ACC112 (cell line): ENCODE data around the gene MPST.

ENCODE experiments used
- H2AFZ ChIP-seq: fragments of 200-600 bp; sonication (generic); one replicate; pipeline ENCODE4 v1.6.0; 2017; ENCODE audit warnings: antibody characterized with exemption, low read length; ENCODE audit not compliant: unreplicated experiment
- H3K27ac ChIP-seq: fragments of 200-600 bp; sonication (generic); 2 replicates; pipeline ENCODE4 v1.5.1; 2014; ENCODE audit warnings: low read depth, mild to moderate bottlenecking, antibody characterized with exemption, low read length, moderate library complexity
- H3K27me3 ChIP-seq: fragments of 200-600 bp; sonication (generic); 2 replicates; pipeline ENCODE4 v1.6.1; 2014; ENCODE audit warnings: mild to moderate bottlenecking, antibody characterized with exemption, low read length, moderate library complexity, mixed read lengths; ENCODE audit not compliant: insufficient read depth
- H3K36me3 ChIP-seq: fragments of 200-600 bp; sonication (generic); 2 replicates; pipeline ENCODE4 v1.6.1; 2016; ENCODE audit warnings: mild to moderate bottlenecking, antibody characterized with exemption, low read length, moderate library complexity, mixed read lengths; ENCODE audit not compliant: insufficient read depth
- H3K4me1 ChIP-seq: fragments of 200-600 bp; sonication (generic); one replicate; pipeline ENCODE4 v1.6.1; 2016; ENCODE audit warnings: low read length, mixed read lengths; ENCODE audit not compliant: insufficient read depth, unreplicated experiment, control insufficient read depth
- H3K4me3 ChIP-seq: fragments of 200-600 bp; sonication (generic); 2 replicates; pipeline ENCODE4 v1.5.1; 2014; ENCODE audit warnings: mild to moderate bottlenecking, low read depth, low read length
- H3K79me2 ChIP-seq: fragments of 200-600 bp; sonication (generic); one replicate; pipeline ENCODE4 v1.6.0; 2016; ENCODE audit warnings: low read length; ENCODE audit not compliant: control insufficient read depth, unreplicated experiment, insufficient read depth

The MPST gene

GRCh38 chr22:37024339-37025157 is 5.0 kb downstream of the MPST start:
- Histone ChIP-seq H3K79me2 (peaks cover 3% of the 10 kb centered on the region), H3K36me3 (no peaks in the 10 kb centered on the region)

GRCh38 chr22:37025500-37026070 is 6.0 kb downstream of the MPST start:
- Histone ChIP-seq H3K4me3 (no peak overlapping the region), H3K27ac (no peak overlapping the region), H2AFZ (no peak overlapping the region), H3K79me2 (no peaks in the 10 kb centered on the region), H3K36me3 (no peaks in the 10 kb centered on the region), H3K27me3 (no peaks in the 10 kb centered on the region), H3K4me1 (no peaks in the 10 kb centered on the region)

More at GRCh38 chr22:37024339-37025157, 5.0 kb downstream of the MPST start:
- Histone ChIP-seq H3K27ac (no peak overlapping the region), H3K27me3 (no peaks in the 10 kb centered on the region), H3K4me3 (no peak overlapping the region), H2AFZ (no peak overlapping the region), H3K4me1 (no peaks in the 10 kb centered on the region)

DNA sequence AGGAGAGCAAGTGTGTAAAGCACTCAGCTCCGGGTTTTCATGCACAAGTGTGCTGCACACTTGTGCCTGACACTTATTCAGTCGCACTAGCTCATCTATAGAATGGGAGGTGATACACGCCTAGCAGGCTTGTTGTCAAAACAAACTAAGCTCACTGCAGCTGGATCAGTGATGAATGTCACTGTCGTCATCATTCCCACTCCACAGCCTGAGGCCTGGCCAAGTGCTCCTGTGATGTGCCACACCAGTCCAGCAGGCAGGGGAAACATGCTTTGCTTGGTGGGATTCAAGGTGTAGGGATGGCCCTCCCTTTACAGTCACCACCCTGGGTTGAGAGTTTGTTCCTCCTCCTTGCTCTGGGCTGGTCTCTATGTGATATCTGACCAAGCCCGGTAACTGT is 6.8 kb downstream of the MPST start:
- H3K4me3 ChIP-seq = no peak overlapping the region
- no peak overlapping the region for H3K27ac ChIP-seq
- no peaks in the 10 kb centered on the region for H3K79me2 ChIP-seq
- H2AFZ ChIP-seq = no peak overlapping the region
- no peaks in the 10 kb centered on the region for H3K4me1 ChIP-seq
- no peaks in the 10 kb centered on the region for H3K27me3 ChIP-seq
- H3K36me3 ChIP-seq = no peaks in the 10 kb centered on the region

- Histone ChIP-seq H3K4me3 (no peak overlapping the region), H3K79me2 (no peaks in the 10 kb centered on the region), H2AFZ (no peak overlapping the region), H3K36me3 (no peaks in the 10 kb centered on the region), H3K4me1 (no peaks in the 10 kb centered on the region), H3K27me3 (no peaks in the 10 kb centered on the region), H3K27ac (no peak overlapping the region)
Observed at GRCh38 chr22:37027556-37027955, 8.0 kb downstream of the MPST start.

DNA sequence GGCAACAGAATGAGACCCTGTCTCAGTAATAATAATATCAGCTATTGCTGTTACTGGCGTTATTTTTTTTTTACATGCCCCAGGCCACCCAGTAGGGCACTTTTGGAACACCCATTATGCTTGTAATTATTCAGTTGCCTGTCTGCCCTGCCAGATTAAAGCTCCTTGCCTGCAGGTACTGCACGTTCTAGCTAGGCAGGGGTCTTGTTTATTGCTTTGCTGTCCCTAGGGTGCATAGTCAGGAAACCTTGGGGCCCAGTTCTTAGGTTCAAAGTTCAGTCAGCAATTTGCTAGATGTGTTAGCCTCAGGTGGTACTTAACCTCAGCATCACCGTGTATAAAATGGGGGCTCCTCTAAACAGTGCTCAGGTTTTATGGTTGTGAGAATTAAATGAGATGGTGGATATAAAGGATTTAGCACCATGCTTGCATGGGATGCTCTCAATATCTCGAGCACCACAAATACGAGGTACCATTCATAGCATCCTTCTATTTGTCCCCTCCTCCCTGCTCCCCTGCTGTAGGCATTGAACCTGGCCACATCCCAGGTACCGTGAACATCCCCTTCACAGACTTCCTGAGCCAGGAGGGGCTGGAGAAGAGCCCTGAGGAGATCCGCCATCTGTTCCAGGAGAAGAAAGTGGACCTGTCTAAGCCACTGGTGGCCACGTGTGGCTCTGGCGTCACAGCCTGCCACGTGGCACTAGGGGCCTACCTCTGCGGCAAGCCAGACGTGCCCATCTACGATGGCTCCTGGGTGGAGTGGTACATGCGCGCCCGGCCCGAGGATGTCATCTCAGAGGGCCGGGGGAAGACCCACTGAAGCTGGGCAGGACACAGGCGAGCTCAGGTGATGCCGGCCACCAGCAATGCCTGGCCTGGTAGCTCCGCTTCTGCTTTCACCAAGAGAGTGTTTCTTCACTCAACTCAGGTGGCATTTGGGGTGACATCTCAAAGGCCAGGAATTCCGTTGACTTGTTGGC is 9.4 kb downstream of the MPST start:
- no peaks in the 10 kb centered on the region for H3K36me3 ChIP-seq
- no peaks in the 10 kb centered on the region for H3K27me3 ChIP-seq
- no peak overlapping the region for H3K4me3 ChIP-seq
- H3K79me2 ChIP-seq = no peaks in the 10 kb centered on the region
- no peaks in the 10 kb centered on the region for H3K4me1 ChIP-seq
- H3K27ac ChIP-seq = no peak overlapping the region
- H2AFZ ChIP-seq = no peak overlapping the region

- Histone ChIP-seq H2AFZ (no peak overlapping the region), H3K79me2 (no peaks in the 10 kb centered on the region), H3K36me3 (no peaks in the 10 kb centered on the region), H3K4me1 (no peaks in the 10 kb centered on the region), H3K4me3 (no peak overlapping the region), H3K27ac (no peak overlapping the region), H3K27me3 (no peaks in the 10 kb centered on the region)
Observed at GRCh38 chr22:37030560-37031281, 11.2 kb downstream of the MPST start.

DNA sequence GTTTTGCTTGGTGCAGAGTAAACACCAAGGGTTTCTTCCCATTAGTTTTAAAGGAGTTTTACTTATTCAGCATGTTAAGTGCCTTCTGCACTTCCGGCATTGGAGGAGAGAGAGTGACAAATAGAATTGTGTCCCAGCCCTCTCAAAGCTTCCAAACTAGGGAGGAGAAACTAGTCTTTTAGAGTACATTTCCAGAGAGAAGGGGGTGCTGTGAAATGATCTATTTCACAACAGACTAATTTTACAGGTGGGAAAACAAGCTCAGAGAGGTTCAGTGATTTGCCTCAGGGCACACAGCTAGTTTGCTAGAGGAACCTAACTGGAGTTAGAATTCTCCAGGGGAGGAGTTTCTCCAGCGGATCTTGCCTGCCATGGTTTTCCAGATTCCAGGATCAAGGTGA is 12.6 kb downstream of the MPST start:
- H3K4me3 ChIP-seq = no peak overlapping the region
- no peaks in the 10 kb centered on the region for H3K79me2 ChIP-seq
- H3K27me3 ChIP-seq = no peaks in the 10 kb centered on the region
- no peak overlapping the region for H2AFZ ChIP-seq
- no peaks in the 10 kb centered on the region for H3K4me1 ChIP-seq
- H3K36me3 ChIP-seq = no peaks in the 10 kb centered on the region
- no peak overlapping the region for H3K27ac ChIP-seq

DNA sequence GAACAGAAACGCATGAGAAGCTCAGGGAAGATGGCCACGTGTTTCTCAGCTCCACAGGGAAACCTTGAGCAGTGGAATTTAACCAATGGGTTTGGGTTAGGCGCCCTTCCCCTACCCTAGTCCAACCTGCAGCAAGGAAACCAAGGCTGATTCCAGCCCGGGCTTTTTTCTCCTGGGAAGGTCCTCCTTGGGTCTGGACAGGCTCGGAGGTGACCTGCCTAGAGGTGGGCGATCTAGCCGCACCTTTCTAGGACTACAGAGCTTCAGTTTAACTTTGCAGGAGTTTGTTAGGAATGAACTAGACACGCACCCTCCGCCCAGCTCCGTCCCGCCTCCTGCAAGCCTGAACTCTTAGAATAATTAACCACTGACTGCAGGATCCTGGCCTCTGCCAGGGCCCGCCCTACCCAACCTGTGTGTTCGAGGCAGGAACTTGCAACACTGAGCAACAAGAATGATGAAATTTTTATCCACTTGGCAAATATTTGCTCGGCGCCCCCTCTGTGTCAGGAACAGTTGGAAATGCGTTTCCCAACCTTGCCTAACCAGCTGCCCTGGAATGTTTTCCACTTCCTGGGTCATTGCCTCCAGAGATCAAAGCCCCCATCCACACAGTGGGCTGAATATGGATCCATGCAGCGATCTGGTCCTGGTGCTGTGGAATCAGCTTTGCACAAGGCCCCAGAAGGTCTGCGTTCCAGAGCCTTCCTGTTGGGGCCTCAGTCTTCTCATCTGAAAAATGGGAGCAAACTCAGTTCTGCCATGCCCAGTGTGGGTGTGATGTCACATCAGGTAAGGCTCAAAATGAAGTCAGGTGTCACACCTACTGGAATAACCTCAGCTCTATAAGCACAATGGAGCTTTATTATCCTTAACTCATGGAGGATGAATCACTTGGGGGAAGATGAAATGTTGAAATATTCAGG is 13.3 kb downstream of the MPST start:
- Histone ChIP-seq H2AFZ (no peak overlapping the region), H3K4me3 (no peak overlapping the region), H3K27ac (no peak overlapping the region), H3K36me3 (no peaks in the 10 kb centered on the region), H3K4me1 (no peaks in the 10 kb centered on the region), H3K27me3 (no peaks in the 10 kb centered on the region), H3K79me2 (no peaks in the 10 kb centered on the region)

DNA sequence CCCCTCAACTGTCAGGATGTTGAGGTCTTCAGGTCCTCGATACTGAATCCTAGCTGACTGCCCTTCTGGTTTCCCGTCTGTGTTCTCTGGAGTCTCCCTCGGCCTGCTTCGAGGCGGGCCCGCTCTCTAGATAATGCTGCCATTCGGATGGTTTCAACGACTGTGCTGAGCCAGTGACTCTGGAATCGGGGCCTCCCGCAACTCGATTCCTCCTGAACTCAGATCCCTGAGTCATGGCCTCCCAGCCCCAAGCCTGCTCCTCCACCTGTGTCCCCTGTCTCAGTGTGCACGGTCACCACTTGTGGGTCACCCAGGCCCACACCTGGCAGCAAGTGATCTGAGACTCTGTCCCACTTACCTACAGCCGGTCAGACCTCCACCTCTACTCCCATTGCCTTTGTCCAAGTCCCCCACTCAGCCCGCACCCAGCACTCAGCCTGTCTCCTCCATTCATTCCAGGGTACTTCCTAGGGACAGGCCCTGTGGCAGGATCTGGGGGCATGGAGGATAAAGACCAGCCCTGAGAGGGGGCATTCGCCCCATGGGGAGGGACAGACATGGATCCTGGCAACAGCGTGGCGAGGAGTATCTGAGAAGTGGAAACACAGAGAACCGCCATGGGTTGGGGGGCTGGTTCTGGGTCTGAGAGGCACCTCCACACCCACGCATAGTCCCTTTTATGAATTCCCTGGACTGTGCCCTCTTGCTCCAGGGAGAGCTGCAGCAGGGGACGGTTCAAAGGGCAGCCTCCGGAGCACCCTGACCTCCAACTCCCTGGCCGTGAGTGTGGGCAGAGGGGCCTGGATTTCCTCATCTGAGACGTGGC is 14.3 kb downstream of the MPST start:
- Histone ChIP-seq H3K27ac (no peak overlapping the region), H3K4me3 (no peak overlapping the region)

More for the DNA sequence above, 14.3 kb downstream of the MPST start:
- Histone ChIP-seq H3K79me2 (no peaks in the 10 kb centered on the region), H3K36me3 (no peaks in the 10 kb centered on the region), H2AFZ (no peak overlapping the region), H3K4me1 (no peaks in the 10 kb centered on the region), H3K27me3 (no peaks in the 10 kb centered on the region)
